Vagina (tissue), 2 donors: ENCODE results near the gene GAS7. TPM values are rescaled to one million over a fixed set of nuclear protein-coding genes. Genes with fewer than 3 reads are reported as not detected.

Experiments used
- DNase-seq, 2 donors: peaks; one replicate each; pipeline ENCODE4 v3.0.0-alpha.2; 2017; ENCODE audit errors: extremely low spot score in 2 of 2
- H3K27ac ChIP-seq: fragments of 200-600 bp; sonication (generic); one replicate; pipeline ENCODE4 v1.5.1; 2019
- H3K27me3 ChIP-seq: fragments of 200-600 bp; sonication (generic); one replicate; pipeline ENCODE4 v1.5.1; 2019
- H3K36me3 ChIP-seq, 2 donors: fragments of 200-600 bp; sonication (generic); one replicate each; pipeline ENCODE4 v1.5.1; 2017 to 2019
- H3K4me1 ChIP-seq: fragments of 200-600 bp; sonication (generic); one replicate; pipeline ENCODE4 v1.5.1; 2019
- H3K4me3 ChIP-seq, 2 donors: fragments of 200-600 bp; sonication (generic); 1 replicate in 1 of 2; 2 replicates in 1 of 2; pipeline ENCODE4 v1.5.1; 2016 to 2019
- H3K9me3 ChIP-seq: fragments of 200-600 bp; sonication (generic); one replicate; pipeline ENCODE4 v1.5.1; 2019
- CTCF ChIP-seq, 3 experiments: fragments of 450-650 bp in 2 of 3; fragments of 200-600 bp in 1 of 3; sonication (generic) in 1 of 3; IDR thresholded peaks; one replicate each; pipeline ENCODE4 v1.5.1; 2017 to 2019; ENCODE audit warnings: antibody characterized with exemption in 3 of 3, mild to moderate bottlenecking in 2 of 3, moderate library complexity in 2 of 3
- POLR2A ChIP-seq, 2 donors: fragments of 450-650 bp; IDR thresholded peaks; one replicate each; pipeline ENCODE4 v1.6.1; 2017; ENCODE audit warnings: antibody characterized with exemption in 2 of 2, mild to moderate bottlenecking in 2 of 2, moderate library complexity in 2 of 2
- POLR2AphosphoS5 ChIP-seq, 2 donors: sonication (generic); formaldehyde crosslinking; IDR thresholded peaks; one replicate each; pipeline ENCODE4 v1.9.0; 2017; ENCODE audit warnings: antibody characterized with exemption in 2 of 2, mild to moderate bottlenecking in 2 of 2, low read depth in 1 of 2; ENCODE audit not compliant: insufficient read depth in 1 of 2
- intact Hi-C: fragments of 100-400 bp; cut with DNase I; formaldehyde crosslinking; loops from one replicate; pipeline ENCODE4 v1.15.1; 2023
- total RNA-seq: library from RNA; depleted of rRNA; stranded (reverse); fragments of >200 nt; gene quantifications from one replicate; pipeline ENCODE4 v1.2.3, GENCODE V29; 2016

GAS7 gene
- total RNA-seq, 1 donor from 2014 or later = 47.1 TPM

GRCh38 chr17:10205549-10206185 lies 7.3 kb upstream of the GAS7 start:
- H3K36me3 ChIP-seq = no peaks in the 10 kb centered on the region
- H3K4me3 ChIP-seq = no peak overlapping the region
- H3K9me3 ChIP-seq = peaks cover 6% of the 10 kb centered on the region
- no peaks in the 10 kb centered on the region for H3K27me3 ChIP-seq
- H3K27ac ChIP-seq = no peak overlapping the region
- no peak for DNase-seq
- peaks cover 5% of the 10 kb centered on the region for H3K4me1 ChIP-seq
- intact Hi-C loops = no loop called here
- no peak for TF ChIP-seq POLR2AphosphoS5 (IDR thresholded peaks at IDR 0.05; ENCODE audit: insufficient read depth in 1 of 2, low read depth in 1 of 2)
- TF ChIP-seq CTCF (IDR thresholded peaks at IDR 0.05) = no peak
- TF ChIP-seq POLR2A (IDR thresholded peaks at IDR 0.05) = no peak

GRCh38 chr17:10201680-10202079 lies 3.3 kb upstream of the GAS7 start:
- intact Hi-C loops = no loop called here
- Histone ChIP-seq H3K4me1 (peaks cover 20% of the 10 kb centered on the region), H3K9me3 (peaks cover 6% of the 10 kb centered on the region), H3K4me3 (no peak overlapping the region), H3K27ac (no peak overlapping the region), H3K36me3 (no peaks in the 10 kb centered on the region), H3K27me3 (no peaks in the 10 kb centered on the region)
- TF ChIP-seq POLR2A (IDR thresholded peaks at IDR 0.05) (no peak), CTCF (IDR thresholded peaks at IDR 0.05) (no peak), POLR2AphosphoS5 (IDR thresholded peaks at IDR 0.05; ENCODE audit: insufficient read depth in 1 of 2, low read depth in 1 of 2) (no peak)
- no peak for DNase-seq

- intact Hi-C loops = no loop called here
- Histone ChIP-seq H3K4me1 (peaks cover 31% of the 10 kb centered on the region), H3K4me3 (no peak overlapping the region), H3K9me3 (peaks cover 3% of the 10 kb centered on the region), H3K27ac (no peak overlapping the region), H3K27me3 (no peaks in the 10 kb centered on the region), H3K36me3 (no peaks in the 10 kb centered on the region)
- TF ChIP-seq POLR2AphosphoS5 (IDR thresholded peaks at IDR 0.05; ENCODE audit: insufficient read depth in 1 of 2, low read depth in 1 of 2) (no peak), POLR2A (IDR thresholded peaks at IDR 0.05) (no peak), CTCF (IDR thresholded peaks at IDR 0.05) (no peak)
- DNase-seq = no peak
Measured at GRCh38 chr17:10200645-10201044, 2.2 kb upstream of the GAS7 start.

GRCh38 chr17:10200016-10200415 lies 1.6 kb upstream of the GAS7 start:
- intact Hi-C loops = no loop called here

More at GRCh38 chr17:10200016-10200415, 1.6 kb upstream of the GAS7 start:
- Histone ChIP-seq H3K27ac (no peak overlapping the region), H3K9me3 (no peaks in the 10 kb centered on the region), H3K4me1 (peaks cover 32% of the 10 kb centered on the region), H3K27me3 (no peaks in the 10 kb centered on the region), H3K36me3 (no peaks in the 10 kb centered on the region), H3K4me3 (no peak overlapping the region)
- no peak for DNase-seq
- TF ChIP-seq POLR2A (IDR thresholded peaks at IDR 0.05) = no peak
- peak in 1 of 2 donors; percentile 44 for TF ChIP-seq POLR2AphosphoS5 (IDR thresholded peaks at IDR 0.05; ENCODE audit: insufficient read depth in 1 of 2, low read depth in 1 of 2)
- no peak for TF ChIP-seq CTCF (IDR thresholded peaks at IDR 0.05)
